Stomach (tissue), 9 donors: ENCODE data around the gene STX1B. TPM values are rescaled to one million over a fixed set of nuclear protein-coding genes. Genes with fewer than 3 reads are reported as not detected.

ENCODE experiments used
- DNase-seq, 2 donors: peaks; one replicate each; pipeline versions ENCODE4 v3.0.0 to v3.0.0-alpha.2; 2013 to 2019
- H3K27ac ChIP-seq, 5 donors: fragments of 200-600 bp in 4 of 5; sonication (generic) in 4 of 5; one replicate each; pipeline ENCODE4 v1.5.1; 2013 to 2019; ENCODE audit warnings: mild to moderate bottlenecking in 1 of 5, moderate library complexity in 1 of 5
- H3K27me3 ChIP-seq, 3 donors: fragments of 200-600 bp; sonication (generic); one replicate each; pipeline ENCODE4 v1.5.1; 2017 to 2019; ENCODE audit warnings: mixed run types in 1 of 3
- H3K36me3 ChIP-seq, 4 donors: fragments of 200-600 bp; sonication (generic); 1 replicate in 3 of 4; 2 replicates in 1 of 4; pipeline ENCODE4 v1.5.1; 2016 to 2019
- H3K4me1 ChIP-seq, 4 donors: fragments of 200-600 bp; sonication (generic); one replicate each; pipeline ENCODE4 v1.5.1; 2016 to 2019
- H3K4me3 ChIP-seq, 4 donors: fragments of 200-600 bp; sonication (generic) in 3 of 4; one replicate each; pipeline ENCODE4 v1.5.1; 2016 to 2019; ENCODE audit warnings: mild to moderate bottlenecking in 1 of 4
- H3K9me3 ChIP-seq, 4 donors: fragments of 200-600 bp; sonication (generic); one replicate each; pipeline ENCODE4 v1.5.1; 2016 to 2019
- CTCF ChIP-seq, 7 experiments: fragments of 450-650 bp in 4 of 7; fragments of 200-600 bp in 3 of 7; sonication (generic) in 3 of 7; IDR thresholded peaks; one replicate each; pipeline ENCODE4 v1.5.1; 2016 to 2019; ENCODE audit warnings: antibody characterized with exemption in 7 of 7, control low read depth in 2 of 7, mild to moderate bottlenecking in 1 of 7
- EP300 ChIP-seq: sonication (generic); formaldehyde crosslinking; IDR thresholded peaks from one replicate; pipeline ENCODE4 v1.6.1; 2017; ENCODE audit warnings: antibody characterized with exemption
- POLR2A ChIP-seq, 4 donors: fragments of 450-650 bp; IDR thresholded peaks; one replicate each; pipeline ENCODE4 v1.6.1; 2016; ENCODE audit warnings: antibody characterized with exemption in 4 of 4, control low read depth in 2 of 4, mild to moderate bottlenecking in 1 of 4, moderate library complexity in 1 of 4
- POLR2AphosphoS5 ChIP-seq, 3 donors: sonication (generic); formaldehyde crosslinking; IDR thresholded peaks; one replicate each; pipeline ENCODE4 v1.6.1; 2016; ENCODE audit warnings: antibody characterized with exemption in 3 of 3
- WGBS, 5 donors: extraction: QIAGEN DNeasy Blood & Tissue Kit in 3 of 5; methylation state at CpG; one replicate each; pipeline versions ENCODE4 v1.1.5 to v1.1.7; 2013 to 2018; 5-methylcytosine and 5-hydroxymethylcytosine counted together
- intact Hi-C: fragments of 100-400 bp; cut with DNase I; formaldehyde crosslinking; loops from one replicate; pipeline ENCODE4 v1.15.1; 2023; ENCODE audit warnings: low total_unique reads
- polyA plus RNA-seq, 3 donors: library from polyadenylated mRNA; stranded (reverse); fragments of 200-250 nt; gene quantifications; one replicate each; pipeline ENCODE4 v1.2.3, GENCODE V29; 2013
- total RNA-seq, 5 donors: library from RNA; depleted of rRNA; stranded (reverse); fragments of >200 nt; gene quantifications; one replicate each; pipeline versions ENCODE4 v1.1.0 to v1.2.3, GENCODE V29; 2014 to 2016
- donor health status: healthy with polysubstance abuse.
- donor health status: Bipolar disorder and iron deficiency.
- donor health status: healthy.

The STX1B gene
- total and polyA plus RNA-seq, 8 donors, result 0.15 to 1.00 (median 0.66) TPM; not detected in 4

GRCh38 chr16:30995927-30996323 lies 14.5 kb downstream of the STX1B start:
- Histone ChIP-seq H3K4me3 (no peak overlapping the region), H3K27ac (peak overlapping the region in 4 of 5 donors; percentile 73 to 82 (median 80)), H3K36me3 (no peaks in the 10 kb centered on the region), H3K4me1 (peaks cover 14 to 19% (median 16%) of the 10 kb centered on the region in 4 donors), H3K27me3 (peaks cover 0 to 12% (median 5%) of the 10 kb centered on the region in 3 donors), H3K9me3 (no peaks in the 10 kb centered on the region)
- DNase-seq, result no peak
- 78 to 84% (median 80%) methylated on average over 11 of the region's 11 CpGs for WGBS, 5 donors
- intact Hi-C loops, result no loop called here
- TF ChIP-seq POLR2AphosphoS5 (IDR thresholded peaks at IDR 0.05), result no peak
- TF ChIP-seq EP300, result no peak
- no peak for TF ChIP-seq CTCF (IDR thresholded peaks at IDR 0.05)
- no peak for TF ChIP-seq POLR2A (IDR thresholded peaks at IDR 0.05)

- Histone ChIP-seq H3K27ac (no peak overlapping the region), H3K4me1 (peaks cover 14 to 19% (median 16%) of the 10 kb centered on the region in 4 donors), H3K9me3 (no peaks in the 10 kb centered on the region), H3K4me3 (no peak overlapping the region), H3K36me3 (peaks cover 0 to 3% (median 1%) of the 10 kb centered on the region in 4 donors), H3K27me3 (peaks cover 0 to 12% (median 5%) of the 10 kb centered on the region in 3 donors)
- DNase-seq, result no peak
- WGBS, 5 donors, result 74 to 77% (median 75%) methylated on average over 29 of the region's 29 CpGs
- TF ChIP-seq EP300, result no peak
- TF ChIP-seq POLR2AphosphoS5 (IDR thresholded peaks at IDR 0.05), result no peak
- no peak for TF ChIP-seq POLR2A (IDR thresholded peaks at IDR 0.05)
- no peak for TF ChIP-seq CTCF (IDR thresholded peaks at IDR 0.05)
- intact Hi-C loops, result no loop called here
These were observed 17.3 kb downstream of the STX1B start for GRCh38 chr16:30992931-30993816.

GRCh38 chr16:30992276-30992780 lies 18.1 kb downstream of the STX1B start:
- Histone ChIP-seq H3K36me3 (peaks cover 0 to 11% (median 8%) of the 10 kb centered on the region in 4 donors), H3K9me3 (no peaks in the 10 kb centered on the region), H3K4me1 (peaks cover 8 to 14% (median 10%) of the 10 kb centered on the region in 4 donors), H3K4me3 (no peak overlapping the region), H3K27me3 (peaks cover 0 to 8% (median 5%) of the 10 kb centered on the region in 3 donors), H3K27ac (no peak overlapping the region)
- TF ChIP-seq EP300, result no peak
- no peak for TF ChIP-seq POLR2A (IDR thresholded peaks at IDR 0.05)
- TF ChIP-seq POLR2AphosphoS5 (IDR thresholded peaks at IDR 0.05), result no peak
- TF ChIP-seq CTCF (IDR thresholded peaks at IDR 0.05), result no peak
- intact Hi-C loops, result no loop called here
- no peak for DNase-seq
- WGBS, 5 donors, result 78 to 88% (median 85%) methylated on average over 8 to 21 of the region's 21 CpGs

GRCh38 chr16:30991052-30991451 lies 19.4 kb downstream of the STX1B start:
- WGBS, 5 donors, result 66 to 80% (median 76%) methylated on average over 8 of the region's 8 CpGs
- TF ChIP-seq EP300 (no peak), POLR2AphosphoS5 (IDR thresholded peaks at IDR 0.05) (no peak), POLR2A (IDR thresholded peaks at IDR 0.05) (no peak), CTCF (IDR thresholded peaks at IDR 0.05) (no peak)
- no peak for DNase-seq
- Histone ChIP-seq H3K9me3 (no peaks in the 10 kb centered on the region), H3K27me3 (no peaks in the 10 kb centered on the region), H3K36me3 (peaks cover 0 to 17% (median 11%) of the 10 kb centered on the region in 4 donors), H3K27ac (no peak overlapping the region), H3K4me1 (peaks cover 0 to 1% (median 0%) of the 10 kb centered on the region in 4 donors), H3K4me3 (no peak overlapping the region)
- intact Hi-C loops, result no loop called here
